ENCODE measurements around the gene ATXN2. TPM values are rescaled to one million over a fixed set of nuclear protein-coding genes. Genes with fewer than 3 reads are reported as not detected.

Gene ATXN2
- total and polyA plus RNA-seq, 9 of the 15 experiments (the other 6 are each of a cell fraction or from before 2014, with no cell fraction given), result 16.8 to 67.8 (median 29.3) TPM

GRCh38 chr12:111405149-111405858 is 193.8 kb downstream of the ATXN2 start (continued):
- TF ChIP-seq FOS (IDR thresholded peaks at IDR 0.05; ENCODE audit: extremely low read depth, insufficient read length), result no peak
- TF ChIP-seq TSC22D4 (tag; IDR thresholded peaks at IDR 0.05), result no peak
- no peak for TF ChIP-seq KLF13 (tag; IDR thresholded peaks at IDR 0.05; ENCODE audit: borderline replicate concordance, low read depth)
- TF ChIP-seq, protein P1, sequence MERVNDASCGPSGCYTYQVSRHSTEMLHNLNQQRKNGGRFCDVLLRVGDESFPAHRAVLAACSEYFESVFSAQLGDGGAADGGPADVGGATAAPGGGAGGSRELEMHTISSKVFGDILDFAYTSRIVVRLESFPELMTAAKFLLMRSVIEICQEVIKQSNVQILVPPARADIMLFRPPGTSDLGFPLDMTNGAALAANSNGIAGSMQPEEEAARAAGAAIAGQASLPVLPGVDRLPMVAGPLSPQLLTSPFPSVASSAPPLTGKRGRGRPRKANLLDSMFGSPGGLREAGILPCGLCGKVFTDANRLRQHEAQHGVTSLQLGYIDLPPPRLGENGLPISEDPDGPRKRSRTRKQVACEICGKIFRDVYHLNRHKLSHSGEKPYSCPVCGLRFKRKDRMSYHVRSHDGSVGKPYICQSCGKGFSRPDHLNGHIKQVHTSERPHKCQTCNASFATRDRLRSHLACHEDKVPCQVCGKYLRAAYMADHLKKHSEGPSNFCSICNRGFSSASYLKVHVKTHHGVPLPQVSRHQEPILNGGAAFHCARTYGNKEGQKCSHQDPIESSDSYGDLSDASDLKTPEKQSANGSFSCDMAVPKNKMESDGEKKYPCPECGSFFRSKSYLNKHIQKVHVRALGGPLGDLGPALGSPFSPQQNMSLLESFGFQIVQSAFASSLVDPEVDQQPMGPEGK (CRISPR knock-in tag; IDR thresholded peaks at IDR 0.05; ENCODE audit: borderline replicate concordance), result no peak; the same call in 1 of the 2 replicates
- TF ChIP-seq, protein P2, sequence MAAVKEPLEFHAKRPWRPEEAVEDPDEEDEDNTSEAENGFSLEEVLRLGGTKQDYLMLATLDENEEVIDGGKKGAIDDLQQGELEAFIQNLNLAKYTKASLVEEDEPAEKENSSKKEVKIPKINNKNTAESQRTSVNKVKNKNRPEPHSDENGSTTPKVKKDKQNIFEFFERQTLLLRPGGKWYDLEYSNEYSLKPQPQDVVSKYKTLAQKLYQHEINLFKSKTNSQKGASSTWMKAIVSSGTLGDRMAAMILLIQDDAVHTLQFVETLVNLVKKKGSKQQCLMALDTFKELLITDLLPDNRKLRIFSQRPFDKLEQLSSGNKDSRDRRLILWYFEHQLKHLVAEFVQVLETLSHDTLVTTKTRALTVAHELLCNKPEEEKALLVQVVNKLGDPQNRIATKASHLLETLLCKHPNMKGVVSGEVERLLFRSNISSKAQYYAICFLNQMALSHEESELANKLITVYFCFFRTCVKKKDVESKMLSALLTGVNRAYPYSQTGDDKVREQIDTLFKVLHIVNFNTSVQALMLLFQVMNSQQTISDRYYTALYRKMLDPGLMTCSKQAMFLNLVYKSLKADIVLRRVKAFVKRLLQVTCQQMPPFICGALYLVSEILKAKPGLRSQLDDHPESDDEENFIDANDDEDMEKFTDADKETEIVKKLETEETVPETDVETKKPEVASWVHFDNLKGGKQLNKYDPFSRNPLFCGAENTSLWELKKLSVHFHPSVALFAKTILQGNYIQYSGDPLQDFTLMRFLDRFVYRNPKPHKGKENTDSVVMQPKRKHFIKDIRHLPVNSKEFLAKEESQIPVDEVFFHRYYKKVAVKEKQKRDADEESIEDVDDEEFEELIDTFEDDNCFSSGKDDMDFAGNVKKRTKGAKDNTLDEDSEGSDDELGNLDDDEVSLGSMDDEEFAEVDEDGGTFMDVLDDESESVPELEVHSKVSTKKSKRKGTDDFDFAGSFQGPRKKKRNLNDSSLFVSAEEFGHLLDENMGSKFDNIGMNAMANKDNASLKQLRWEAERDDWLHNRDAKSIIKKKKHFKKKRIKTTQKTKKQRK (IDR thresholded peaks at IDR 0.05; ENCODE audit: borderline replicate concordance, low read depth, low read length), result no peak
- peak; percentile 100 for TF ChIP-seq CEBPG (CRISPR knock-in tag; IDR thresholded peaks at IDR 0.05)
- peak; percentile 97 to 98 for TF ChIP-seq CEBPG (tag; conservative IDR thresholded peaks at IDR 0.05 in 1 of 2, IDR thresholded peaks at IDR 0.05 in 1 of 2)
- TF ChIP-seq GABPA (tag; conservative IDR thresholded peaks at IDR 0.05; ENCODE audit: low read depth), result no peak
- TF ChIP-seq, protein P3, sequence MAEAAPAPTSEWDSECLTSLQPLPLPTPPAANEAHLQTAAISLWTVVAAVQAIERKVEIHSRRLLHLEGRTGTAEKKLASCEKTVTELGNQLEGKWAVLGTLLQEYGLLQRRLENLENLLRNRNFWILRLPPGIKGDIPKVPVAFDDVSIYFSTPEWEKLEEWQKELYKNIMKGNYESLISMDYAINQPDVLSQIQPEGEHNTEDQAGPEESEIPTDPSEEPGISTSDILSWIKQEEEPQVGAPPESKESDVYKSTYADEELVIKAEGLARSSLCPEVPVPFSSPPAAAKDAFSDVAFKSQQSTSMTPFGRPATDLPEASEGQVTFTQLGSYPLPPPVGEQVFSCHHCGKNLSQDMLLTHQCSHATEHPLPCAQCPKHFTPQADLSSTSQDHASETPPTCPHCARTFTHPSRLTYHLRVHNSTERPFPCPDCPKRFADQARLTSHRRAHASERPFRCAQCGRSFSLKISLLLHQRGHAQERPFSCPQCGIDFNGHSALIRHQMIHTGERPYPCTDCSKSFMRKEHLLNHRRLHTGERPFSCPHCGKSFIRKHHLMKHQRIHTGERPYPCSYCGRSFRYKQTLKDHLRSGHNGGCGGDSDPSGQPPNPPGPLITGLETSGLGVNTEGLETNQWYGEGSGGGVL (CRISPR knock-in tag; IDR thresholded peaks at IDR 0.05), result no peak
- no peak for TF ChIP-seq ASH1L (IDR thresholded peaks at IDR 0.05; ENCODE audit: borderline replicate concordance, low read depth, partially characterized antibody)
- TF ChIP-seq BRF1 (IDR thresholded peaks at IDR 0.05; ENCODE audit: borderline replicate concordance, extremely low read depth, insufficient read length), result no peak
- peak; percentile 16; the same call in 1 of the 2 replicates for TF ChIP-seq ZBTB12 (CRISPR knock-in tag; IDR thresholded peaks at IDR 0.05)
- TF ChIP-seq TOE1 (IDR thresholded peaks at IDR 0.05; ENCODE audit: borderline replicate concordance), result peak; percentile 78; the same call in 1 of the 2 replicates
- no peak for TF ChIP-seq TOE1 (CRISPR knock-in tag; IDR thresholded peaks at IDR 0.05; ENCODE audit: borderline replicate concordance, low read depth)
- TF ChIP-seq FUS (optimal IDR thresholded peaks at IDR 0.05; ENCODE audit: low read depth, low read length), result no peak
- no peak for TF ChIP-seq ZNF785 (CRISPR knock-in tag; IDR thresholded peaks at IDR 0.05)
- peak in 1 of 2 experiments; percentile 83; a peak in 1 of 4 replicates for TF ChIP-seq SRF (CRISPR knock-in tag; IDR thresholded peaks at IDR 0.05)
- TF ChIP-seq HDAC1 (IDR thresholded peaks at IDR 0.05), result no peak; a peak in 1 of 4 replicates

Measured in K562 (cell line).